Adipocyte (in vitro differentiated cells): ENCODE results near the gene DPPA4.
"Not testable (repeated sequence)": the region's sequence is repeated elsewhere in the genome, so short reads cannot be mapped to it uniquely, and the experiment has no call there.

Experiments used
- DNase-seq: peaks from one replicate; pipeline ENCODE4 v3.0.0-alpha.2; 2015; ENCODE audit warnings: low read depth
- H3K27me3 ChIP-seq: replicated peaks from 2 replicates; pipeline ENCODE4 v1.7.0; 2013; ENCODE audit warnings: mild to moderate bottlenecking, low read length, moderate library complexity; ENCODE audit not compliant: control insufficient read depth, insufficient read depth
- H3K36me3 ChIP-seq: 2 replicates; pipeline ENCODE4 v1.7.0; 2013; ENCODE audit warnings: low read length, mild to moderate bottlenecking, moderate library complexity; ENCODE audit not compliant: control insufficient read depth, insufficient read depth, severe bottlenecking
- H3K4me1 ChIP-seq: 2 replicates; pipeline ENCODE4 v1.7.0; 2013; ENCODE audit warnings: mild to moderate bottlenecking, low read length, moderate library complexity; ENCODE audit not compliant: control insufficient read depth, insufficient read depth
- H3K4me3 ChIP-seq: 2 replicates; pipeline ENCODE4 v1.7.0; 2013; ENCODE audit warnings: mild to moderate bottlenecking, low read length, moderate library complexity
- H3K9ac ChIP-seq: 2 replicates; pipeline ENCODE4 v1.7.0; 2013; ENCODE audit warnings: mild to moderate bottlenecking, low read length, moderate library complexity
- H3K9me3 ChIP-seq: 2 replicates; pipeline ENCODE4 v1.7.0; 2013; ENCODE audit warnings: mild to moderate bottlenecking, low read length, moderate library complexity; ENCODE audit not compliant: control insufficient read depth

The DPPA4 gene, protein sequence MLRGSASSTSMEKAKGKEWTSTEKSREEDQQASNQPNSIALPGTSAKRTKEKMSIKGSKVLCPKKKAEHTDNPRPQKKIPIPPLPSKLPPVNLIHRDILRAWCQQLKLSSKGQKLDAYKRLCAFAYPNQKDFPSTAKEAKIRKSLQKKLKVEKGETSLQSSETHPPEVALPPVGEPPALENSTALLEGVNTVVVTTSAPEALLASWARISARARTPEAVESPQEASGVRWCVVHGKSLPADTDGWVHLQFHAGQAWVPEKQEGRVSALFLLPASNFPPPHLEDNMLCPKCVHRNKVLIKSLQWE

DNA sequence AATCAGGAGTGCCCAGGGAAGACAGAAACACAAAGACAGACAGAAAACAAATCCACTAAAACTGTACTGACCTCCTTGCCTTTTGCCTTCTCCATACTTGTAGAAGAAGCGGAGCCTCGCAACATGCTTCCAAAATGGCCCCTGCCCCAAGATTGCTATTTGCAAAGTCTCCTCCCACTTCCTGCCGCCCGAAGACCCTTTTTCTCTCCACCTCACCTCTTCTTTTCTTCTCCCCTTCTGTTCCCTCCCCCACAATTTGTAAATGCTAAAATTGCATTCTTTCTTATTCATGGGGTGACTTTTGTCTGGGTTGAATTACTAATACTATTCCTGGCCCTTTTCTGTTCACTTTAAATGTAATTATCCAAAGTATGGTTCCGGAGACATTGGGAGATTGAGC, at the start of gene DPPA4:
TSS of gene DPPA4 (minus strand) at position 154 of the 400 bp plus-strand sequence. CDS start at position 125, 29 bp downstream.
- H3K27me3 ChIP-seq: no peaks in the 10 kb centered on the region
- no peaks in the 10 kb centered on the region for H3K4me1 ChIP-seq
- H3K4me3 ChIP-seq: peak within 1 kb of the TSS; percentile 78
- H3K9ac ChIP-seq: peak within 1 kb of the TSS; percentile 44
- no peaks in the 10 kb centered on the region for H3K36me3 ChIP-seq
- no peak for DNase-seq
- H3K9me3 ChIP-seq: no peaks in the 10 kb centered on the region

DNA sequence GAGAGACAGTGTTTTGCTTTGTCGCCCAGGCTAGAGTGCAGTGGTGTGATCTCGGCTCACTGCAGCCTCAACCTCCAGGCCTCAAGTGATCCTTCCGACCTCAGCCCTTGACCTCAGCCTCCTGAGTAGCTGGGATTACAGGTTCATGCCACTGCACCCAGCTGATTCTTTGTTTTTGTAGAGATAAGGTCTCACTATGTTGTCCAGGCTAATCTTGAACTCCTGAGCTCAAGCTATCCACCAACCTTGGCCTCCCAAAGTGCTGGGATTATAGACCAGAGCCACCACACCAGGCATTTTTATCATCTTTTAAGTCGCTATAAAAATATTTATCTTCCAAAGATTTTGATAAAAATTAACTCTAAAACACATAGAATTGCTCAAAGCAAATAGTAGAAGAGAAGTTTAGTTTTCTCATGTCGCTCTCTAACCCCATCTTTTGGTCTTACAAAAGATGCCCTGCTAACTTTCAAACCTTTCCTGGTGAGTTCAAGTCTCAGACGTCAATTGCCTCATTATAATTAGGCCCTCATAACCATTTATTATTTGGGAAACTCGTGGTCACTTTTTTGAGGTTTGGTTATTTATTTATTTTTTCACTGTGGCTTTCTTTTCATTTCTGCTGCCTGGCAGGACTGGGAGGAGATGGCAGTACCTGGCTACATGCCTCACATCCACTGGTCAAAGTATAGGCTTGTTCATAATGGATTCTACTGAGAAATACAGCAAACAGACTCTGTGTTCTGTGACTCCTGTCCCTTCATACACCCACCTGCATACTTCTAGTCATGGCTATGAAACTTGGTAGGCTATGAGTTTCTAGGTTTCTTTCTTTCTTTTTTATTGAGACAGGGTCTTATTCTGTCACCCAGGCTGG, 48.3 kb upstream of the DPPA4 start:
- no peaks in the 10 kb centered on the region for H3K36me3 ChIP-seq
- no peak for DNase-seq
- no peaks in the 10 kb centered on the region for H3K27me3 ChIP-seq
- no peak overlapping the region for H3K9ac ChIP-seq
- H3K4me1 ChIP-seq: no peaks in the 10 kb centered on the region
- no peak overlapping the region for H3K4me3 ChIP-seq
- no peaks in the 10 kb centered on the region for H3K9me3 ChIP-seq

DNA sequence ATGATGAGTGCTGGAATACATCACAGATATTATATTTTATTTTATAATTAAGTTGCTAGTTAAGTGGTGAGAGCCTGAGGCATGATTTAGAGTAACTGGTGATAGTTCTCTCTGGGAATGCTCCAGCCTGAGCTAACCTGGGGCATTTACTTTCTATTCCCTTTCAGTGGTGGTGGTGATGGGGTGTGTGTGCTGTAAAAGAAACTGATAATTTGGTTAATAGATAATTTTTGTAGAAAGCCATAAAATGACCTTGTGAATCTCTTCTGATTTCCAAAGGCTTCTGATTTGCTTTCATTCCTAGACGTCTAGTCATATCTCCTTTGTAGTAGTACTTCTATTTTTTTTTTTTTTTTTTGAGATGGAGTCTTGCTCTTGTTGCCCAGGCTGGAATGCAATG, 46.8 kb upstream of the DPPA4 start:
- no peak overlapping the region for H3K4me3 ChIP-seq
- no peaks in the 10 kb centered on the region for H3K27me3 ChIP-seq
- H3K4me1 ChIP-seq: no peaks in the 10 kb centered on the region
- no peak overlapping the region for H3K9ac ChIP-seq
- no peaks in the 10 kb centered on the region for H3K9me3 ChIP-seq
- no peaks in the 10 kb centered on the region for H3K36me3 ChIP-seq
- DNase-seq: no peak

- Histone ChIP-seq H3K9ac (no peak overlapping the region), H3K4me3 (no peak overlapping the region), H3K9me3 (no peaks in the 10 kb centered on the region), H3K4me1 (no peaks in the 10 kb centered on the region), H3K36me3 (no peaks in the 10 kb centered on the region), H3K27me3 (no peaks in the 10 kb centered on the region)
- DNase-seq: no peak
Measured at GRCh38 chr3:109382588-109382987, 45.2 kb upstream of the DPPA4 start.

DNA sequence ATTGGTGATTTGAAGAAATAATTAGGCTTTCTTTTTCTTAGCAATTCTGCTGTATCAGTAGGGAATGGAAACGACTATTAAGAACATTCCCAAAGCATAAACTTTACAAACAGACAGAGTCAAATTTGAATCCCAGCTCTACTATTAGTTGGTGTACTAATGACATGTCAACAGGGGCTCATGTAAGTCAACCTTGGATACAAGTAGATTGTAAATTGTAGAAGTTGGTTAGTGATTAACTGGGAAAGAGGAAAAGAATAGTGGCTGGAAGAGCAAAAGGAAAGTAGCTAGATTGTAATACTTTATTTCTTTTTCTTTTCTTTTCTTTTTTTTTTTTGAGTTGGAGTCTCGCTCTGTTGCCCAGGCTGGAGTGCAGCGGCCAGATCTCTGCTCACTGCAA, 38.6 kb upstream of the DPPA4 start:
- H3K4me3 ChIP-seq: no peak overlapping the region

DNA sequence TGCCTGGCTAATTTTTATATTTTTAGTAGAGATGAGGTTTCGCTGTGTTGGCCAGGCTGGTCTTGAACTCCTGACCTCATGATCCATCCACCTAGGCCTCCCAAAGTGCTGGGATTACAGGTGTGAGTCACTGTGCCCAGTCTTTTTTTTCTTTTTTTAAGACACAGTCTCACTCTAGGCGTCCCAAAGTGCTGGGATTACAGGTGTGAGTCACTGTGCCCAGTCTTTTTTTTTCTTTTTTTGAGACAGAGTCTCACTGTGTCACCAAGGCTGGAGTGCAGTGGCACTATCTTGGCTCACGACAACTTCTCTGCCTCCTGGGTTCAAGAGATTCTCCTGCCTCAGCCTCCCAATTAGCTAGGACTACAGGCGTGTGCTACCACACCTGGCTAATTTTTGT, 37.1 kb upstream of the DPPA4 start:
- H3K27me3 ChIP-seq, DNase-seq, H3K4me1 ChIP-seq: not testable (repeated sequence)

More for the DNA sequence above, 38.6 kb upstream of the DPPA4 start:
- Histone ChIP-seq H3K9me3 (no peaks in the 10 kb centered on the region), H3K36me3 (no peaks in the 10 kb centered on the region), H3K27me3 (no peaks in the 10 kb centered on the region), H3K4me1 (no peaks in the 10 kb centered on the region), H3K9ac (no peak overlapping the region)
- DNase-seq: no peak

GRCh38 chr3:109373933-109374332, 36.6 kb upstream of the DPPA4 start:
- H3K36me3 ChIP-seq: no peaks in the 10 kb centered on the region
- H3K9me3 ChIP-seq: no peaks in the 10 kb centered on the region
- H3K4me3 ChIP-seq: no peak overlapping the region
- DNase-seq: no peak
- H3K4me1 ChIP-seq: no peaks in the 10 kb centered on the region
- H3K9ac ChIP-seq: no peak overlapping the region
- no peaks in the 10 kb centered on the region for H3K27me3 ChIP-seq

More for the DNA sequence above, 37.1 kb upstream of the DPPA4 start:
- H3K36me3 ChIP-seq, H3K9ac ChIP-seq, H3K4me3 ChIP-seq, H3K9me3 ChIP-seq: not testable (repeated sequence)

GRCh38 chr3:109372639-109373038, 35.3 kb upstream of the DPPA4 start:
- no peaks in the 10 kb centered on the region for H3K9me3 ChIP-seq
- no peaks in the 10 kb centered on the region for H3K4me1 ChIP-seq
- no peaks in the 10 kb centered on the region for H3K27me3 ChIP-seq
- H3K36me3 ChIP-seq: no peaks in the 10 kb centered on the region
- no peak overlapping the region for H3K9ac ChIP-seq
- no peak overlapping the region for H3K4me3 ChIP-seq
- no peak for DNase-seq

DNA sequence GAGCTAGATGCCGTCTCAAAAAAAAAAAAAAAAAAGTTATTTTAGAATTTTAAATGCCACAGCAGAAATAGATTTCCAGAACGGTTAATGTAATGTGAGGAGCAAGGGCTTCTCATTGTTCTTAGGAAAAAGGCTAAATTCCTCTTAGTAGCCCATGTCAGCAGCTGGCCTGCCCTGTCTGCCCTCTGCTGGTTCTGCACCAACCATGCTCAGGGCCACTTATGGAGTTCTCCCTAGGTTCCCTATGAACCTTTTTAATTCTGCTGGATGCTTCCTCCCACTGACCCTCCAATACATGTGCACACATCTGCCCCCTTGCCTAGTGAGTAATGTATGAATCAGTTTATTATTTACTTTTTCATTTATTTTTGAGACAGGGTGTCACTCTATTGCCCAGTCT, 32.2 kb upstream of the DPPA4 start:
- H3K9me3 ChIP-seq: no peaks in the 10 kb centered on the region
- H3K27me3 ChIP-seq: no peaks in the 10 kb centered on the region
- H3K36me3 ChIP-seq: no peaks in the 10 kb centered on the region
- no peak for DNase-seq
- H3K4me3 ChIP-seq: no peak overlapping the region
- no peak overlapping the region for H3K9ac ChIP-seq
- H3K4me1 ChIP-seq: no peaks in the 10 kb centered on the region

- Histone ChIP-seq H3K9ac (no peak overlapping the region), H3K9me3 (no peaks in the 10 kb centered on the region), H3K36me3 (no peaks in the 10 kb centered on the region), H3K27me3 (no peaks in the 10 kb centered on the region), H3K4me3 (no peak overlapping the region), H3K4me1 (no peaks in the 10 kb centered on the region)
- DNase-seq: no peak
Measured at GRCh38 chr3:109364088-109364487, 26.7 kb upstream of the DPPA4 start.

DNA sequence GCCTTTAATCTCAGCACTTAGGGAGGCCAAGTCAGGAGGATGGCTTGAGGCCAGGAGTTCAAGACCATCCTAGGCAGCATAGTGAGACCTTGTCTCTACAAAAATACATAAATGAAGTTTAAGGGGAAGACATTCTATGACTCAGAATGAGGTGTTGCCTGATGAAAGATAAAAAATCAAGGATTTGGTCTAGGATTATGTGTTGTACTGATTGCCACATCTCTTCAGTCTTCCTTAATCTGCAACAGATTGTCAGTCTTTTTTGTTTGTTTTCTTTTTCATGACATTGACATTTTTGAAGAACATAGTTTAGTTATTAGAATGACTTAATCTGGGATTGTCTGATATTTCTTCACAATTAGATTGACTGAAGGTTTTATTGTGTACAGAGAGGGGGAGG, 26.3 kb upstream of the DPPA4 start:
- H3K36me3 ChIP-seq: no peaks in the 10 kb centered on the region
- no peaks in the 10 kb centered on the region for H3K9me3 ChIP-seq
- H3K27me3 ChIP-seq: no peaks in the 10 kb centered on the region
- no peak overlapping the region for H3K9ac ChIP-seq
- no peak overlapping the region for H3K4me3 ChIP-seq
- no peaks in the 10 kb centered on the region for H3K4me1 ChIP-seq
- no peak for DNase-seq
